Head of caudate nucleus (tissue), 42 donors: Measurements from ENCODE around the gene CMTM2.
"Not testable (repeated sequence)": the region's sequence is repeated elsewhere in the genome, so short reads cannot be mapped to it uniquely, and the experiment has no call there.

ENCODE experiments used
- DNase-seq, 42 donors: peaks; one replicate each; pipeline versions ENCODE4 v3.0.0 to v3.0.0-alpha.2; 2020 to 2021; ENCODE audit warnings: mixed read lengths in 7 of 42
- intact Hi-C: fragments of 100-400 bp; cut with DNase I; formaldehyde crosslinking; loops from one replicate; pipeline ENCODE4 v1.15.0; 2022

CMTM2 gene

DNA sequence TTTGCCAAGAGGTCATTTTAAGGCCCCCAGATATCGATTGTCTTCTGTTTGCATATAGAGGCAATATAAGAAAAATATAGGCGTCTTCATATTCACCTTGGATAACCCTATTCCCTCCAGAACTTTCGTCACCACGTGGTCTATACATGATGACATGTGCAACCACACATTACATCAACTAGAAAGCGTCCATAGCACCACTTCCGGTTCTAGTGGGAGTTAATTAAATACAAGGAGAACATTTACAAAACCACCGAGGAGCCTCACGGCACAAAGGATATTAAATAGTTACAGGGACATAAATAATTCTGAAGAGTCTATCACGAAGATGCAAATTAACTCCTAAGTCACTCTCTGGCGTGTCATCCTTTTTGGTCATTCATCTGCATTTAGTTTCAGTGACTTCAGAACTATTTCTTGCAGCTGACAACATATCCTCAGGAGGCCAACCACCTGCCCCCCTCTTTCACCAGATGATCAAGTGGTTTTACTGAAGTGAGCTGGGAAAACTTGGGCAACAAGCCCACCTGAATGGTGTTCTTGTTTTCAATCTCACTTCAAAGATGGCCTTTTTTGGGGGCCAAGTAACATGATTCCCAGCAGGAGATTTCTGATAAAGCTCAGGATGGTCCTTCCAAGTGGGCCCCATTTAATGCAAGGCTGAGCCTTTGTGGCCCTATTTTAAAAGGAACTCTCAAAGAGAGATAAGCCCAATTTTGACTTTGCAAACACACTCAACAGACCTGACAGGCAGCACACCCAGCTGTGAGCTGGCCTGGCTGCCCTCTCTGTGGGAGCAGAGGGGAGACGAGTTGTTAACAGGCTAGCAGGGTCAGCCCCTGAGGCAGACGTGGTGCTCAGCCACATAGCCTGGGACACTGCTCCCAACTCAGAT lies 40.5 kb downstream of the CMTM2 start:
- intact Hi-C loops, result no loop called here
- DNase-seq, result peak in 1 of 42 donors; percentile 15

DNA sequence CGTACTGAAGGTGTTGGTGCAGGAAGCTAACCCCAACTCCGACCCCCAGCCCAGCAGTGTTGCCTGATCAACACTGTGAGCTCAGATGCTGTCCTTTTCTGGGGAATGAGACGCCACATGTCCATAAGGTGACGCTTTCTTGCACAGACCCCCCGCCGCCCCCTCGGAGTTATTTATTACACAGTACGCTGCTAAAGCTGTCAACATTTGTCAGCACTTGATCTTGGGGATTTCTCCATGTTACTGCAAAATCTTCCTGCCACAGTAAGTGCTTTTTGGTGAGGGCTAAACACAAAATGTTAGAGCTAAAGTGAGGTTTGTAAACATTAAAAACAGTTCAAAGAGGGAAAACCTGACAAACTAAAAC lies 41.1 kb downstream of the CMTM2 start:
- DNase-seq, result no peak
- intact Hi-C loops, result no loop called here

DNA sequence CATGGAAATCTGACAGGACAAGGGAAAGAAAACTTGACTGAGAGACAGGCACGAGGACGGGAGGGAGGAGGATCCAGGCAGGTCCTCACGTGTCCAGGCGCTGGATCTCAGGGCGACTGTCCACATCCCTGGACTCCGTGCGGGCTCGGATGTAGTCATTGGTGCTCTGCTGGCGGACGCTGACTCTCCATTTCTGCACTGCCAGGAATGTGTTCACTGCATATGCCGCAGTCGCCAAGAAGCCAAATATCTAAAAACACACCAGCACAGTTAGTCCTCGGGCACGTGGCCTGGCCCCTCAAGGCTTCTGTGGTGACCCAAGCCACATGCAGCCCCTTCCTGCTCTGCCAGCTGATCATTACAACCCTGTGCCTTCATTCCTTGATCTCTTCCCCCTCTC lies 42.7 kb downstream of the CMTM2 start:
- intact Hi-C loops, result no loop called here
- no peak for DNase-seq

DNA sequence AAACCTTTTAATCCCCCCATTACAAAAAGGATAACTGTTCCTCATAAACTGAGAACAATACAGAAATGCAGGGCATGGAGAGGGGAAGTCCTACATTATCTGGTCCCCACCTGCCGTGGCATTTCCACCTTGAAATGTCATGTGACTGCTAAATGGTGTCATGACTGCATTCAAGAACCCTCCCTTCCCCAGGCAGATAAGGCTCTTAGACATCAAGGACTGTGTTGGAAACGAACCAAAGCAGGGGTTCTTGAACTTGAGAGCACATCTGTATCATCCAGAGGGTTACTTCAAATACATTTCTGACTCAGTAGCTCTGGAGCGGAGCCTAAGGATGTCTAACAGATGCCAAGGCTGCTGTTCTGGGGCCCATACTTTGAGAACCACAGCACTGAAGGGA lies 43.6 kb downstream of the CMTM2 start:
- DNase-seq, result no peak
- intact Hi-C loops, result no loop called here

DNA sequence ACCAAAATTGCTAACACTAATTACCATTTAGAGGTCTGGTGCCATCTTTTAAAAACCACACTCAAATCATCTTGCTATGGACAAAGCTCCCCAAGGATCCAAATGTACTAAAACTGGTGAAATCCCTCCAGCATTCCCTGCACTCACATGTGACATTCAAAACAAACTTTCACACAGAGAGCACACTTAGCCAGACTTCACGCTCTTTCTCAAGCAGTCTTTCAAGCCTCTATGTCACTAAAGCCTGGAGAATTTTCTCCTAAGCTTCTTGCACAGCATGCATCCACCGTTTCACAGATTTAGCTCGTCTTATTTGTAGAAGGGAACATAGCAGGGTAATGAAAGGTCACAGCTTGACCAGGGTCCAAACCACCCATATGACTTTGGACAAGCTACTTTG lies 44.5 kb downstream of the CMTM2 start:
- intact Hi-C loops, result no loop called here
- no peak for DNase-seq

DNA sequence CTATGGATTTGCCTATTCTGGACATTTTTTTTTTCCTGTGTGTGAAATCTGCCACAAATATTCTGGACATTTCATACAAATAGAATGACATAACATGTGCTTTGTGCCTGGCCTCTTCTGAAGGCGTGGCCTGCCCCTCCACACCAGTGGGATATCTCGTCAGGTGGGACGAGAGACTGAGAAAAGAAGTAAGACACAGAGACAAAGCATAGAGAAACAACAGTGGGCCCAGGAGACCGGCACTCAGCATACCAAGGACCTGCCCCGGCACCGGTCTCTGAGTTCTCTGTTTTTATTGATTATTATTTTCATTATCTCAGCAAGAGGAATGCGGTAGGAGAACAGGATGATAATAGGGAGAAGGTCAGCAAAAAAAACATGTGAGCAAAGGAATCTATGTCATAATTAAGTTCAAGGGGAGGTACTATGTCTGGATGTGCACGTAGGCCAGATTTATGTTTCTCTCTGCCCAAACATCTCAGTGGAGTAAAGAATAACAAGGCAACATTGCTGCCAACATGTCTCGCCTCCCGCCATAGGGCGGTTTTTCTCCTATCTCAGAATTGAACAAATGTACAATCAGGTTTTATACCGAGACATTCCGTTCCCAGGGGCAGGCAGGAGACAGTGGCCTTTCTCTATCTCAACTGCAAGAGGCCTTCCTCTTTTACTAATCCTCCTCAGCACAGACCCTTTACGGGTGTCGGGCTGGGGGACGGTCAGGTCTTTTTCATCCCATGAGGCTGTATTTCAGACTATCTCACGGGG lies 48.5 kb downstream of the CMTM2 start:
- intact Hi-C loops, DNase-seq: not testable (repeated sequence)

DNA sequence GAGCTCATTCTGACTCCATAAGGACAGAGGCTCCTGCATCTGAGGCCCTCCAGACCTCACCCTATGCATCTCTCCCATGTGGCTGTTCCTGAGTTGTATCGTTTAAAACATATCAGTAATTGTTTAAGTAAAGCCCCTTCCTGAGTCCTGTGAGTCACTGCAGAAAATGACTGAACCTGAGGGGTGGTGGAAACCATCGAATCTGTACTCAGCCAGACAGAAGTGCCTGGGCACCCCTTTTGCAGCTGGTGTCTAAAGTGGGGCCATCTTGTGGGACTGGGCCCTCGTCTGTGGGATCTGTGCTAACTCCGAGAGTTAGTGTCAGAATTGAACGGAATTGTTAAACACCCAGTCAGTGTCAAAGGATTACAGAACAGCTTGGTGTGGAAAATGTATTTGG lies 50.6 kb downstream of the CMTM2 start:
- no peak for DNase-seq
- intact Hi-C loops, result no loop called here

DNA sequence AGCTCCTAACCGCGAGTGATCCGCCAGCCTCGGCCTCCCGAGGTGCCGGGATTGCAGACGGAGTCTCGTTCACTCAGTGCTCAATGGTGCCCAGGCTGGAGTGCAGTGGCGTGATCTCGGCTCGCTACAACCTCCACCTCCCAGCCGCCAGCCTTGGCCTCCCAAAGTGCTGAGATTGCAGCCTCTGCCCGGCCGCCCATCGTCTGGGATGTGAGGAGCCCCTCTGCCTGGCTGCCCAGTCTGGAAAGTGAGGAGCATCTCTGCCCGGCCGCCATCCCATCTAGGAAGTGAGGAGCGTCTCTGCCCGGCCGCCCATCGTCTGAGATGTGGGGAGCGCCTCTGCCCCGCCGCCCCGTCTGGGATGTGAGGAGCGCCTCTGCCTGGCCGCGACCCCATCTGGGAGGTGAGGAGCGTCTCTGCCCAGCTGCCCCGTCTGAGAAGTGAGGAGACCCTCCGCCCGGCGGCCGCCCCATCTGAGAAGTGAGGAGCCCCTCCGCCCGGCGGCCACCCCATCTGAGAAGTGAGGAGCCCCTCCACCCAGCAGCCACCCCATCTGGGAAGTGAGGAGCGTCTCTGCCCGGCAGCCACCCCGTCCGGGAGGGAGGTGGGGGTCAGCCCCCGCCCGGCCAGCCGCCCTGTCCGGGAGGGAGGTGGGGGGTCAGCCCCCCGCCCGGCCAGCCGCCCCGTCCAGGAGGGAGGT lies 51.4 kb downstream of the CMTM2 start:
- intact Hi-C loops, DNase-seq: not testable (repeated sequence)

DNA sequence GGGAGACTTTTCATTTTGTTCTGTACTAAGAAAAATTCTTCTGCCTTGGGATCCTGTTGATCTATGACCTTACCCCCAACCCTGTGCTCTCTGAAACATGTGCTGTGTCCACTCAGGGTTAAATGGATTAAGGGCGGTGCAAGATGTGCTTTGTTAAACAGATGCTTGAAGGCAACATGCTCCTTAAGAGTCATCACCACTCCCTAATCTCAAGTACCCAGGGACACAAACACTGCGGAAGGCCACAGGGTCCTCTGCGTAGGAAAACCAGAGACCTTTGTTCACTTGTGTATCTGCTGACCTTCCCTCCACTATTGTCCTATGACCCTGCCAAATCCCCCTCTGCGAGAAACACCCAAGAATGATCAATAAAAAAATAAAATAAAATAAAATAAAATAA lies 52.3 kb downstream of the CMTM2 start:
- intact Hi-C loops, DNase-seq: not testable (repeated sequence)

DNA sequence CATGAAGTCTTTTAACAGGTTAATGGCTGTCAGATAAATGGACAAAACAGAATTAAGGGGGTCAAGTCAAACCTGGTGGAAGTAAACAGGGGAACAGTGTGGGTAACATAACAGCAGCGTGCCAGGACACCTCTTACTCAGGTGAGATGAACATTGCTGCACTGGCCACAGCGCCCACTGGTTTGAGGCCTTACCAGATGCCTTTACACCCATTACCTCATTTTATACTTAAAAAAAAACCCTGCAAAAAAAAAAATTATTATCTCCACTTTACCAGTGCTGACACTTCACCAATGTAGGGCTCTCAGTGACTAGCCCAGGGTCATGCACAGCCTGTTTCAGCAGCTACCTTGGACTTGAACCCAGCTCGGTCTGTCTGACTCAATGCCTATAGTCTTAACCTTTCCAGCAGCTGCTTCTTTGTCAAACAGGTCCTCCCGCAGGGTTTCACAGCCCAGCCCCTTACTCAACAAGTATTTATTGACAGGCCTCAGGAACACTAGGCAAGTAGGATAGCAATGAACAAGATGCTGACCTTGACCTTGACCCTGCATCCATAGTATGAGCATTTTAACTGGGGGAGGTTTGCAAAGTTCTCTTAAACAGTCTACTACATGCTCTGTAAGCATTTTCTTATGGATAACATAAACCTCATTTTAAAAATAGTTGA lies 55.4 kb downstream of the CMTM2 start:
- intact Hi-C loops, result no loop called here
- DNase-seq, result no peak

DNA sequence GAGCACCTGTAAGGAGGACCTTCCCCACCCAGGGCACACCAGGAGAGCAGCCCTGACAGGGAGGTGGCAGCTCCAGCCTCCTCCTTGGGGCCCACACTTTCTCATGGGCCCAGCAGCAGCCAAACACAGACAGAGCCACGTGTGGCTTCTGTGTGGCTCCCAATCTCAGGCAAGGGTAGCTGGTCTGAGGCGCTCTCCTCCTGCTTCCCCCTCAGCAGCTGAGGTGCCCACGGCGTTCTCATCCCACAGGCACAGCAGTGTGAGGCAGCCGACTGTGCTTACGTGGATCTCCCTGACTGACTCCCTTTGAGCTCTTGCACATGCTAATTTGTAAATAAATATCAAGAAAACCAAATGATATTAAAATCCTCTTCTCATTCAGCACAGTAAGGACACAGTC lies 56.1 kb downstream of the CMTM2 start:
- peak in 5 of 42 donors; percentile 13 to 40 (median 22) for DNase-seq
- intact Hi-C loops, result no loop called here

DNA sequence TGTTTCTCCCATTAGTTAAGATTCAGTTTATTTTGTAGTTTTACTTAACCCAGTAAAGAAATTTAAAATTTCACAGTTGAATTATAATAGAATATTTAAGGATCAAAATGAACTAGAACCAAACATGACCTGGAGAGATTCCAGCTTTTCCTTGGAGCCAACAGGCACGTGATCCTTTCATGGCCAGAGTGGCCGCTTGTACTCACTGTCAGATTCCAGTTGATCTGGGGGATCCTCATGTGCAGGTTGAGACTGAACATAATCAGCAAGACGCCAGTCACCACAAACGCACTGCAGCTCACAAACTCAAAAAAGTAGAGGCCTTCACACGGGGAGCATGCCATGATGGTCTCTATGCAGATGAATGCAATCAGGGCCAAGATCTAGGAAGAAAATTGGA lies 56.9 kb downstream of the CMTM2 start:
- intact Hi-C loops, result no loop called here
- peak in 3 of 42 donors; percentile 16 to 59 (median 40) for DNase-seq

DNA sequence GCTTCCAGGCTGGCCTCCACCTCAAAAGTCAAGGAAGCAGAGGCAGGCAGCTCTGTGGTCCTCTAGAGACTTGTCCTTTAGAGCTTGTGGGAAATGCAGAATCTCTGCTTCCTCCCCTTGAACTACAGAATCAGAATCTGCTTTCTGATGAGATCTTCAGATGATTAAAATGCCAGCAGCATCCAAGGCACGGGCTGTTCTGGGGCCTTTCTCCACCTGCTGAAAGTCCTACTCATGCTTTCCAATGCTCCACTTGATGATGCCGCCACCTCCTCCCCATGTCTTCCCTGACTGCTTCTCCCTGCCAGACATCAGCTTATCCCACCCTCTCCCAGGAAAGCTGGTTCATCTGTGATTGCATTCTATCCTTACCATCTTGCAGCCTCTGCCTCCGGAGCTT lies 58.5 kb downstream of the CMTM2 start:
- no peak for DNase-seq
- intact Hi-C loops, result no loop called here
